Measurements from ENCODE around the gene PTGDS. TPM values are rescaled to one million over a fixed set of nuclear protein-coding genes. Genes with fewer than 3 reads are reported as not detected.

Gene PTGDS
- total and polyA plus RNA-seq, 9 of the 15 experiments (the other 6 are each of a cell fraction or from before 2014, with no cell fraction given): 0.46 to 7.1 (median 2.0) TPM

GRCh38 chr9:136949817-136950655 is 27.3 kb upstream of the PTGDS start (continued):
- TF ChIP-seq MNT (conservative IDR thresholded peaks at IDR 0.05) (peak; percentile 69 to 75), PHF8 (IDR thresholded peaks at IDR 0.05; ENCODE audit: borderline replicate concordance, low read length) (peak; percentile 79; the same call in 1 of the 2 replicates), RREB1 (CRISPR knock-in tag; IDR thresholded peaks at IDR 0.05) (no peak), RFX5 (IDR thresholded peaks at IDR 0.05; ENCODE audit: low read depth, low read length) (no peak), NFATC3 (IDR thresholded peaks at IDR 0.05) (no peak), ZNF518B (CRISPR knock-in tag; IDR thresholded peaks at IDR 0.05) (no peak), NELFE (IDR thresholded peaks at IDR 0.05; ENCODE audit: insufficient read depth, insufficient read length) (no peak), NFXL1 (CRISPR knock-in tag; IDR thresholded peaks at IDR 0.05) (no peak), ZC3H4 (CRISPR knock-in tag; IDR thresholded peaks at IDR 0.05; ENCODE audit: borderline replicate concordance) (no peak), ZBTB2 (IDR thresholded peaks at IDR 0.05) (no peak), CREB3L1 (IDR thresholded peaks at IDR 0.05; ENCODE audit: borderline replicate concordance, low read depth) (no peak), E2F3 (CRISPR knock-in tag; IDR thresholded peaks at IDR 0.05) (no peak)
